Kidney (tissue), 22 donors: Measurements from ENCODE around the gene SPANXN2. TPM values are rescaled to one million over a fixed set of nuclear protein-coding genes. Genes with fewer than 3 reads are reported as not detected.
"Not testable (repeated sequence)": the region's sequence is repeated elsewhere in the genome, so short reads cannot be mapped to it uniquely, and the experiment has no call there.

ENCODE experiments used
- DNase-seq, 5 donors: peaks; one replicate each; pipeline ENCODE4 v3.0.0-alpha.2; 2013 to 2020
- FAIRE-seq: peaks from 2 replicates; lab custom pipeline; 2012; peaks lifted over from hg19 to GRCh38; lab: Jason Lieb, UNC
- H3K27ac ChIP-seq, 2 donors: one replicate each; pipeline ENCODE4 v1.7.0; 2013; ENCODE audit warnings: low read depth in 2 of 2, low read length in 2 of 2, inconsistent platforms in 1 of 2
- H3K27me3 ChIP-seq: one replicate; pipeline ENCODE4 v1.7.1; 2013; ENCODE audit warnings: low read length, inconsistent platforms; ENCODE audit not compliant: control insufficient read depth, insufficient read depth
- H3K36me3 ChIP-seq, 3 donors: one replicate each; pipeline versions ENCODE4 v1.7.0 to v1.7.1; 2013; ENCODE audit warnings: low read length in 3 of 3, control low read depth in 1 of 3, inconsistent platforms in 1 of 3; ENCODE audit not compliant: insufficient read depth in 3 of 3, control insufficient read depth in 2 of 3
- H3K4me1 ChIP-seq, 3 donors: one replicate each; pipeline versions ENCODE4 v1.7.0 to v1.7.1; 2013; ENCODE audit warnings: low read length in 3 of 3, inconsistent platforms in 1 of 3, low read depth in 1 of 3; ENCODE audit not compliant: control insufficient read depth in 2 of 3, insufficient read depth in 2 of 3
- H3K4me3 ChIP-seq, 3 donors: one replicate each; pipeline versions ENCODE4 v1.7.0 to v1.8.1; 2013; ENCODE audit warnings: low read length in 3 of 3, control low read depth in 1 of 3, inconsistent platforms in 1 of 3
- H3K9ac ChIP-seq, 3 donors: one replicate each; pipeline versions ENCODE4 v1.7.0 to v1.7.1; 2013; ENCODE audit warnings: low read length in 3 of 3, control low read depth in 1 of 3, inconsistent platforms in 1 of 3
- H3K9me3 ChIP-seq, 3 donors: one replicate each; pipeline versions ENCODE4 v1.7.0 to v1.7.1; 2013; ENCODE audit warnings: low read length in 3 of 3, control low read depth in 1 of 3, inconsistent platforms in 1 of 3; ENCODE audit not compliant: control insufficient read depth in 2 of 3, insufficient read depth in 1 of 3
- CTCF ChIP-seq: IDR thresholded peaks from 3 replicates; pipeline ENCODE4 v1.5.1; 2012; ENCODE audit warnings: mild to moderate bottlenecking, moderate library complexity, borderline replicate concordance; ENCODE audit not compliant: insufficient read depth; ENCODE audit errors: extremely low read depth
- intact Hi-C: fragments of 100-400 bp; cut with DNase I; formaldehyde crosslinking; loops from one replicate; pipeline ENCODE4 v1.11.1; 2022
- long read RNA-seq, 10 donors: library from polyadenylated mRNA in 1 of 10; unstranded in 1 of 10; transcript quantifications; one replicate each; pipeline ENCODE4 v2.0.0 and lab custom pipeline, GENCODE V29; 2021 to 2026
- polyA plus RNA-seq: library from polyadenylated mRNA; stranded (reverse); fragments of 350-450 nt; fragmentation: Illumina TruSeq; extraction: RNeasy Lipid Tissue Mini Kit (QIAGEN cat#74804); gene quantifications from one replicate; pipeline ENCODE4 v1.2.3, GENCODE V29; 2014; ENCODE audit warnings: low read depth, low replicate concordance; ENCODE audit not compliant: insufficient read depth
- total RNA-seq: library from RNA; stranded (reverse); fragmentation: NEBNext Ultra II Directional; extraction: Animal tissue kit (Norgen Biotek cat#: 25700); gene quantifications from one replicate; pipeline ENCODE4 v1.2.1, GENCODE V29; 2021
- donor health status: control.
- donor health status: control.
- donor health status: control.
- donor health status: control.
- donor health status: control.
- donor health status: DM: yes; HTN: yes; CAD: no.
- donor health status: Normal renal cell carcinoma (clear cell type).

The SPANXN2 gene
- total RNA-seq (not detected), polyA plus RNA-seq (not detected)
- long read RNA-seq, donor 1: 0 reads
- long read RNA-seq, donor 2: 0 reads
- long read RNA-seq, donor 3: 0 reads
- long read RNA-seq, donor 4: 0 reads
- long read RNA-seq, donor 5: 0 reads
- long read RNA-seq, donor 6: 0 reads
- long read RNA-seq, donor 7: 0 reads
- long read RNA-seq, donor 8: 0 reads
- long read RNA-seq, donor 9: 0 reads
- long read RNA-seq, donor 10: 0 reads

DNA sequence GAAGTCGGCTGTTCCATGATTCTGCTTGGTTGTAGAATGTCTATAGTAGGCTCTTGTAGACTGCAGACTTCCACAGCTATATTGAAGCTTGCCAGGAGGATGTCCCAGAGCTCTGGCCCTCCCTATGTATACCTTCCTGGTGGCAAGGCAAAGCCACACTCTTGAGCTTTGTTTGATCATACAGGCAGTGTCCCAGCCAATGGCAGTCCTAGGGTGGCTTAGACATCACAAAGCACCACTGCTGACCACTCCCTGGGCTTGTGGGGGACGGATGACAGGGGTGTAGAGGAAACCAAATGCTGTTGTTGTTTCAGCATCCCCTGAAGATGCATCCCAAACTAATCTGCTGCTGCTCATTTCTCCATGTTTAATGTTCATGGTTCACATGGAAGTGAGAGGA lies at the start of gene SPANXN2:
TSS of gene SPANXN2 (minus strand) at position 101 of the 400 bp plus-strand sequence. CDS start at position 17, 84 bp downstream.
- H3K27me3 ChIP-seq, H3K9me3 ChIP-seq, H3K27ac ChIP-seq, H3K4me3 ChIP-seq, FAIRE-seq, H3K9ac ChIP-seq, intact Hi-C loops, DNase-seq, H3K4me1 ChIP-seq, H3K36me3 ChIP-seq: not testable (repeated sequence)

GRCh38 chrX:143768976-143769375 lies 48.4 kb upstream of the SPANXN2 start:
- Histone ChIP-seq H3K9ac (no peak overlapping the region), H3K4me3 (no peak overlapping the region), H3K9me3 (no peaks in the 10 kb centered on the region), H3K36me3 (no peaks in the 10 kb centered on the region), H3K27ac (no peak overlapping the region), H3K4me1 (no peaks in the 10 kb centered on the region), H3K27me3 (no peaks in the 10 kb centered on the region)
- intact Hi-C loops: no loop called here
- TF ChIP-seq CTCF: no peak
- DNase-seq: no peak
- no peak for FAIRE-seq

GRCh38 chrX:143767789-143768188 lies 47.2 kb upstream of the SPANXN2 start:
- H3K9me3 ChIP-seq, intact Hi-C loops, DNase-seq, H3K27ac ChIP-seq, H3K4me3 ChIP-seq, H3K36me3 ChIP-seq, H3K9ac ChIP-seq, H3K27me3 ChIP-seq, H3K4me1 ChIP-seq, FAIRE-seq: not testable (repeated sequence)

DNA sequence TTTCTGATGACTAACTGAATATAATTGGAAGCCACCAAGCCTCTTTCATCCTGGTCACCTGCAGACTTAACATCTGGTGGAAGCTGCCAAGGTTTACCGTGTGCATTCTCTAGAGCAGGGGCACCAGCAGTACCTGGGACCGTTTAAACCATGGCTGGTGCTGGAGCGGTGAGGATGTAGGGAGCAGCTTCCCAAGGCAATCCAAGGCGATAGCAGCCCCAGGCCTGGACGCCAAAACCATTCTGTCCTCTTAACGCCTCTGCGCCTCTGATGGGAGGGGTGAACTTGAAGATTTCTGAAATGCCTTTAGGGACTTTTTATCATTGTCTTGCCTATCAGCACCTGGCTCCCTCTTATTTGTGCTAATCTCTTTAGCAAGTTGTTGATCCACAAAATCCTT lies 37.3 kb upstream of the SPANXN2 start:
- no peak overlapping the region for H3K27ac ChIP-seq
- DNase-seq (no peak), FAIRE-seq (no peak)
- no peaks in the 10 kb centered on the region for H3K9me3 ChIP-seq
- TF ChIP-seq CTCF: no peak
- no peak overlapping the region for H3K4me3 ChIP-seq
- H3K36me3 ChIP-seq: no peaks in the 10 kb centered on the region
- no peak overlapping the region for H3K9ac ChIP-seq
- no peaks in the 10 kb centered on the region for H3K27me3 ChIP-seq
- no peaks in the 10 kb centered on the region for H3K4me1 ChIP-seq
- intact Hi-C loops: no loop called here
